Ovary (tissue), 9 donors: ENCODE results near the gene PCIF1. TPM values are rescaled to one million over a fixed set of nuclear protein-coding genes. Genes with fewer than 3 reads are reported as not detected.
"Not testable (repeated sequence)": the region's sequence is repeated elsewhere in the genome, so short reads cannot be mapped to it uniquely, and the experiment has no call there.

Experiments used
- DNase-seq, 5 donors: peaks; one replicate each; pipeline ENCODE4 v3.0.0-alpha.2; 2019 to 2020
- H3K27ac ChIP-seq, 2 donors: fragments of 200-600 bp; one replicate each; pipeline versions ENCODE4 v1.5.1 to v1.8.0; 2019 to 2022
- H3K27me3 ChIP-seq: fragments of 200-600 bp; one replicate; pipeline ENCODE4 v1.8.0; 2022
- H3K36me3 ChIP-seq: fragments of 200-600 bp; sonication (generic); one replicate; pipeline ENCODE4 v1.5.1; 2019
- H3K4me1 ChIP-seq: one replicate; pipeline ENCODE4 v1.8.1; 2013; ENCODE audit warnings: mild to moderate bottlenecking, moderate library complexity; ENCODE audit not compliant: insufficient read depth
- H3K4me3 ChIP-seq: fragments of 200-600 bp; sonication (generic); one replicate; pipeline ENCODE4 v1.5.1; 2017
- H3K9me3 ChIP-seq, 2 donors: fragments of 200-600 bp in 1 of 2; sonication (generic) in 1 of 2; one replicate each; pipeline versions ENCODE4 v1.5.1 to v1.8.1; 2013 to 2019; ENCODE audit warnings: mild to moderate bottlenecking in 1 of 2, moderate library complexity in 1 of 2
- CTCF ChIP-seq, 3 donors: fragments of 450-650 bp in 2 of 3; fragments of 200-600 bp in 1 of 3; IDR thresholded peaks; one replicate each; pipeline versions ENCODE4 v1.5.1 to v1.8.0; 2016 to 2022; ENCODE audit warnings: antibody characterized with exemption in 3 of 3, mild to moderate bottlenecking in 1 of 3
- EP300 ChIP-seq: sonication (generic); formaldehyde crosslinking; IDR thresholded peaks from one replicate; pipeline ENCODE4 v1.6.1; 2017; ENCODE audit warnings: antibody characterized with exemption
- POLR2A ChIP-seq: fragments of 450-650 bp; IDR thresholded peaks from one replicate; pipeline ENCODE4 v1.6.1; 2017; ENCODE audit warnings: antibody characterized with exemption, mild to moderate bottlenecking, moderate library complexity
- WGBS, 3 donors: extraction: QIAGEN DNeasy Blood & Tissue Kit in 1 of 3; methylation state at CpG; one replicate each; pipeline versions ENCODE4 v1.1.5 to v1.1.7; 2013 to 2017; 5-methylcytosine and 5-hydroxymethylcytosine counted together
- intact Hi-C, 4 donors: fragments of 100-400 bp; cut with DNase I; formaldehyde crosslinking; loops; one replicate each; pipeline versions ENCODE4 v1.11.0 to v1.15.1; 2022 to 2023
- polyA plus RNA-seq, 2 donors: library from polyadenylated mRNA; stranded (reverse); fragments of 200-250 nt in 1 of 2; fragments of 350-450 nt in 1 of 2; fragmentation: Illumina TruSeq in 1 of 2; extraction: RNeasy Lipid Tissue Mini Kit (QIAGEN cat#74804) in 1 of 2; gene quantifications; one replicate each; pipeline ENCODE4 v1.2.3, GENCODE V29; 2013 to 2014
- total RNA-seq, 7 donors: library from RNA; depleted of rRNA in 2 of 7; stranded (reverse); fragments of >200 nt in 2 of 7; fragmentation: NEBNext Ultra II Directional in 3 of 7; extraction: Animal tissue kit (Norgen Biotek cat#: 25700) in 3 of 7; gene quantifications; one replicate each; pipeline versions ENCODE4 v1.1.0 to v1.2.4, GENCODE V29; 2016 to 2023
- donor health status: DM: no; HTN: no; CAD: no; lungs with moderate emphysema.
- donor health status: DM: no; HTN: no; CAD: no.
- donor health status: Bipolar disorder and iron deficiency.
- donor health status: DM: yes; HTN: yes; CAD: no.
- donor health status: DM: no; HTN: no; CAD: no.
- donor health status: DM: yes; HTN: yes; CAD: no.

Gene PCIF1
- total and polyA plus RNA-seq, 9 donors: 14.6 to 73.7 (median 48.2) TPM

GRCh38 chr20:45899046-45899835 is 35.2 kb upstream of the PCIF1 start:
- Histone ChIP-seq H3K9me3 (no peaks in the 10 kb centered on the region), H3K4me3 (no peak overlapping the region), H3K27me3 (no peaks in the 10 kb centered on the region), H3K27ac (no peak overlapping the region), H3K4me1 (no peaks in the 10 kb centered on the region), H3K36me3 (no peaks in the 10 kb centered on the region)
- intact Hi-C loops: loop anchor here in 2 of 4 donors (5.0 to 10.0 kb wide), 2 partner anchors 43 to 66 kb away; no protein-coding TSS in a partner anchor
- WGBS, 3 donors: 72 to 81% (median 78%) methylated on average over 13 of the region's 13 CpGs
- DNase-seq: no peak
- no peak for TF ChIP-seq CTCF (IDR thresholded peaks at IDR 0.05)
- TF ChIP-seq POLR2A: no peak
- TF ChIP-seq EP300: no peak

GRCh38 chr20:45901332-45901731 is 33.2 kb upstream of the PCIF1 start:
- WGBS, 3 donors: 68 to 82% (median 80%) methylated on average over 6 of the region's 6 CpGs
- H3K4me3 ChIP-seq, DNase-seq, H3K27me3 ChIP-seq, H3K9me3 ChIP-seq, intact Hi-C loops, H3K4me1 ChIP-seq, H3K36me3 ChIP-seq, H3K27ac ChIP-seq: not testable (repeated sequence)

- WGBS, 3 donors: 91 to 95% (median 92%) methylated on average over 14 of the region's 14 CpGs
- TF ChIP-seq EP300 (no peak), POLR2A (no peak), CTCF (IDR thresholded peaks at IDR 0.05) (no peak)
- no peaks in the 10 kb centered on the region for H3K27me3 ChIP-seq
- no peak overlapping the region for H3K4me3 ChIP-seq
- H3K36me3 ChIP-seq: no peaks in the 10 kb centered on the region
- intact Hi-C loops: no loop called here
- H3K27ac ChIP-seq: no peak overlapping the region
- no peak for DNase-seq
- H3K4me1 ChIP-seq: no peaks in the 10 kb centered on the region
- no peaks in the 10 kb centered on the region for H3K9me3 ChIP-seq
These were observed 32.2 kb upstream of the PCIF1 start for GRCh38 chr20:45902199-45902701.

- Histone ChIP-seq H3K9me3 (no peaks in the 10 kb centered on the region), H3K4me3 (no peak overlapping the region), H3K4me1 (no peaks in the 10 kb centered on the region), H3K27ac (no peak overlapping the region), H3K27me3 (no peaks in the 10 kb centered on the region), H3K36me3 (no peaks in the 10 kb centered on the region)
- no peak for TF ChIP-seq EP300
- no peak for TF ChIP-seq POLR2A
- TF ChIP-seq CTCF (IDR thresholded peaks at IDR 0.05): no peak
- WGBS, 3 donors: 74 to 80% (median 74%) methylated on average over 16 of the region's 16 CpGs
- intact Hi-C loops: no loop called here
- no peak for DNase-seq
These were observed 29.6 kb upstream of the PCIF1 start for GRCh38 chr20:45904583-45905504.
